HEK293T (cell line): ENCODE measurements around the gene POLD3.

Experiments
- CTCF ChIA-PET: fragments of 350-600 bp; formaldehyde crosslinking; extraction: SDS; loops from one replicate; lab custom pipeline; 2021; ENCODE audit warnings: antibody characterized with exemption, inconsistent platforms; lab: Yijun Ruan, JAX
- POLR2A ChIA-PET: fragments of 350-600 bp; formaldehyde crosslinking; extraction: SDS; loops from one replicate; lab custom pipeline; 2020; ENCODE audit warnings: antibody characterized with exemption, inconsistent platforms; lab: Yijun Ruan, JAX
- DNase-seq: peaks from one replicate; pipeline ENCODE4 v3.0.0; 2012; ENCODE audit warnings: mixed read lengths; ENCODE audit errors: extremely low spot score
- ARNT ChIP-seq: fragments of 450-650 bp; IDR thresholded peaks from 2 replicates; pipeline ENCODE4 v1.6.1; 2017; ENCODE audit warnings: mild to moderate bottlenecking
- BHLHE40 ChIP-seq: fragments of 450-650 bp; IDR thresholded peaks from 2 replicates; pipeline ENCODE4 v1.6.1; 2016; ENCODE audit warnings: mild to moderate bottlenecking, moderate library complexity, borderline replicate concordance
- CTBP1 ChIP-seq: fragments of 450-650 bp; IDR thresholded peaks from 2 replicates; pipeline ENCODE4 v1.6.1; 2016; ENCODE audit warnings: borderline replicate concordance
- ELF4 ChIP-seq: fragments of 450-650 bp; IDR thresholded peaks from 2 replicates; pipeline ENCODE4 v1.6.1; 2017; ENCODE audit warnings: antibody characterized with exemption
- FOXA1 ChIP-seq: fragments of 450-650 bp; IDR thresholded peaks from 2 replicates; pipeline ENCODE4 v1.6.1; 2016; ENCODE audit warnings: mild to moderate bottlenecking
- FOXK2 ChIP-seq: fragments of 450-650 bp; IDR thresholded peaks from 2 replicates; pipeline ENCODE4 v1.6.1; 2016; ENCODE audit warnings: mild to moderate bottlenecking
- FOXM1 ChIP-seq: fragments of 450-650 bp; IDR thresholded peaks from 2 replicates; pipeline ENCODE4 v1.6.1; 2017; ENCODE audit warnings: mild to moderate bottlenecking, borderline replicate concordance
- HDGF ChIP-seq: fragments of 450-650 bp; IDR thresholded peaks from 2 replicates; pipeline ENCODE4 v1.6.1; 2017; ENCODE audit warnings: antibody characterized with exemption, borderline replicate concordance
- L3MBTL2 ChIP-seq: fragments of 450-650 bp; conservative IDR thresholded peaks from 2 replicates; pipeline ENCODE4 v1.6.1; 2016; ENCODE audit warnings: mild to moderate bottlenecking
- LEF1 ChIP-seq: fragments of 450-650 bp; IDR thresholded peaks from 2 replicates; pipeline ENCODE4 v1.6.1; 2017; ENCODE audit warnings: mild to moderate bottlenecking, borderline replicate concordance
- NFRKB ChIP-seq: fragments of 450-650 bp; IDR thresholded peaks from 2 replicates; pipeline ENCODE4 v1.6.1; 2016; ENCODE audit warnings: mild to moderate bottlenecking, moderate library complexity
- PKNOX1 ChIP-seq: fragments of 450-650 bp; IDR thresholded peaks from 2 replicates; pipeline ENCODE4 v1.6.1; 2016
- SP1 ChIP-seq: fragments of 450-650 bp; IDR thresholded peaks from 2 replicates; pipeline ENCODE4 v1.6.1; 2017
- SUZ12 ChIP-seq: fragments of 450-650 bp; IDR thresholded peaks from 2 replicates; pipeline ENCODE4 v1.6.1; 2016; ENCODE audit warnings: mild to moderate bottlenecking
- TARDBP ChIP-seq: fragments of 450-650 bp; IDR thresholded peaks from 2 replicates; pipeline ENCODE4 v1.6.1; 2016
- ZNF384 ChIP-seq: fragments of 450-650 bp; IDR thresholded peaks from 2 replicates; pipeline ENCODE4 v1.6.1; 2016

POLD3 gene

GRCh38 chr11:74559110-74559933, 33.1 kb upstream of the POLD3 start:
- TF ChIP-seq NFRKB (no peak), LEF1 (no peak), ELF4 (no peak), FOXK2 (no peak), HDGF (no peak)

GRCh38 chr11:74559934-74560309, 32.5 kb upstream of the POLD3 start:
- TF ChIP-seq L3MBTL2, result no peak
- TF ChIP-seq FOXM1, result no peak
- TF ChIP-seq TARDBP, result no peak
- no peak for TF ChIP-seq HDGF
- no peak for TF ChIP-seq NFRKB
- TF ChIP-seq FOXK2, result no peak
- no peak for TF ChIP-seq CTBP1
- TF ChIP-seq SP1, result no peak
- TF ChIP-seq SUZ12, result no peak
- TF ChIP-seq BHLHE40, result no peak
- ChIA-PET CTCF (no interaction called here), POLR2A (interaction anchor here (1.4 kb wide), 1 partner anchor 67 kb away, joined by 5 read pairs; the partner anchor contains the start of gene LIPT2)
- DNase-seq, result no peak

More at GRCh38 chr11:74559110-74559933, 33.1 kb upstream of the POLD3 start:
- DNase-seq, result no peak
- ChIA-PET CTCF (no interaction called here), POLR2A (interaction anchor here (1.4 to 1.5 kb wide), 2 partner anchors 33 to 66 kb away, joined by 3 to 5 read pairs; partner anchors contain the start of genes LIPT2 and POLD3)

GRCh38 chr11:74566146-74566960, 26.0 kb upstream of the POLD3 start:
- CTCF ChIA-PET, result interaction anchor here (0.6 to 1.1 kb wide), 2 partner anchors 10 to 114 kb away, joined by 4 read pairs; no protein-coding TSS in a partner anchor
- POLR2A ChIA-PET, result interaction anchor here (0.8 to 1.7 kb wide), 3 partner anchors 73 to 113 kb away, joined by 3 to 7 read pairs (median 5); partner anchors contain the start of gene LIPT2
- TF ChIP-seq ZNF384 (no peak), LEF1 (no peak), ELF4 (no peak), CTBP1 (no peak), HDGF (no peak)
- DNase-seq, result no peak

- ChIA-PET POLR2A (interaction anchor here (1.0 kb wide), 1 partner anchor 75 kb away, joined by 3 read pairs; the partner anchor contains the start of gene LIPT2), CTCF (no interaction called here)
- no peak for DNase-seq
- no peak for TF ChIP-seq ARNT
- TF ChIP-seq CTBP1, result no peak
- no peak for TF ChIP-seq FOXA1
- TF ChIP-seq L3MBTL2, result no peak
- no peak for TF ChIP-seq FOXK2
- no peak for TF ChIP-seq PKNOX1
- TF ChIP-seq HDGF, result no peak
- TF ChIP-seq TARDBP, result no peak
- no peak for TF ChIP-seq SUZ12
- TF ChIP-seq ELF4, result no peak
These were observed 24.4 kb upstream of the POLD3 start for GRCh38 chr11:74568028-74568427.

DNA sequence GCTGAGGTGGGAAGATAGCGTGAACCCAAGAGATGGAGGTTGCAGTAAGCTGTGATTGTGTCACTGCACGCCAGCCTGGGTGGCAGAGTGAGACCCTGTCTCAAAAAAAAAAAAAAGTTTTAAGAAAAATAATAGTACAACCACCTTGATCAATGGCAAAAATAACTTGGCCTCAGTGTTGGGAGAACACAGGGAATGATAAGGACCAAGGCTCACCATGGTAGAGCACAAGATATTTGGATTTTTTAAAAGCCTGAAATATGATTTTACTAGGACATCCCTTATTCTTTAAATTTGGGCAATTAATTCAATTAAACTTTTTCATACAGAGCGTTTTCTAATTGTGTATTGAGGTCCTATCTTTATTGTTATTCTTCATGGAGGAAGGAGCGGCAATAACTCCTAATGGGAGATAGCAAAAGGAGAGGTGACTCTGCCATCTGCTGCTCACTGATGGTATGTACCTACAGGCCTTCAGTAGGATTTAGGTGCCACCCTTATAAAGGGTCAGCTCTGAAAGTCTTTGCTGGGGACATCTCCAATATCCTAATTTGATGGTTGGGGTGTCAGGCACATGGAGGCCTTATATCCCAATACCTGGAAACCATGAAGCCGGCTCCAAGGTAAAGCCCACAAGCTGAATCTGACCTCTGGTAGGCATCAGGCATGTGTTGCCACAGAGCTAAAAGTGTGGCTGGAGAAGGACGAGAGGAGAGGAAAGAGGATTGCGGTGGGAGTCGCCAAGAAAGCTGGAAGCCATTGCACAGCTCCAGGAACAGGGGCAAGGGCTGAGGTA, 21.9 kb upstream of the POLD3 start:
- CTCF ChIA-PET, result interaction anchor here (0.7 to 3.9 kb wide), 11 partner anchors 20 to 315 kb away, joined by 3 to 40 read pairs (median 3); no protein-coding TSS in a partner anchor
- no peak for TF ChIP-seq ARNT
- no peak for TF ChIP-seq SUZ12
- no peak for TF ChIP-seq LEF1
- no peak for TF ChIP-seq ZNF384
- TF ChIP-seq SP1, result no peak
- TF ChIP-seq L3MBTL2, result no peak
- TF ChIP-seq TARDBP, result no peak
- no peak for TF ChIP-seq FOXK2
- TF ChIP-seq FOXA1, result no peak
- no peak for TF ChIP-seq BHLHE40
- no peak for TF ChIP-seq NFRKB
- no peak for TF ChIP-seq CTBP1
- no peak for TF ChIP-seq PKNOX1
- TF ChIP-seq HDGF, result no peak
- POLR2A ChIA-PET, result interaction anchor here (0.7 to 2.8 kb wide), 2 partner anchors 9 to 77 kb away, joined by 3 to 13 read pairs; partner anchors contain the start of gene LIPT2
- peak; percentile 72 for DNase-seq
